Measurements from ENCODE around the gene ASXL1. TPM values are rescaled to one million over a fixed set of nuclear protein-coding genes. Genes with fewer than 3 reads are reported as not detected.
"Not testable (repeated sequence)": the region's sequence is repeated elsewhere in the genome, so short reads cannot be mapped to it uniquely, and the experiment has no call there.

Gene ASXL1
- total RNA-seq, 2 donors from 2014 or later: 39.9 to 42.5 TPM

DNA sequence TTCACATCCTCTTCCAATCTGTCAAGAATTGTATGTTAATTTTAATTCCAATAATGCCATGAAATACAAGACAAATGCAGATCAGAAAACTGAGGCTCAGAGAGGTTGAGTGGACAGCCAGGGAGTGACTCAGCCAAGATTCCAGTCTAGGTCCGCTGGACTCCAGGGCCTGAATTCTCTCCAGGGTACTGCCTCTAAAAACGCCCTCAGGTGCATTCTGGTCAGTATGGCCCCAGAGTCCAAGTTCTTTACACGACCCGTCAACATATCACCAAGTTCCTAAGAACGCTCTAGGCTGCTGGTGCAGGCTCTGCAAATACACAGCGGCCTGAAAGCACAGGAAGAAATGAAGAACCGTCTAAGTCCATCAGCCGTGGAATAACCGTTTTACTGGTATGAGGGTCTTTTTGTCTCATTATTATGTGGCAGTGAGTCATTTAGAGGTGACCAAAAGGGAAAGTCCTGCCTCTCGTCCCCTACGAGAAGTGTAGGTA is 709 bp upstream of the ASXL1 start:
- peak; percentile 40 to 43 for DNase-seq
- intact Hi-C loops (cut with DNase I, micrococcal nuclease): loop anchor here in 1 of 2 donors (10.0 kb wide), 1 partner anchor 127 kb away; no protein-coding TSS in a partner anchor
- ATAC-seq: peak; percentile 39

DNA sequence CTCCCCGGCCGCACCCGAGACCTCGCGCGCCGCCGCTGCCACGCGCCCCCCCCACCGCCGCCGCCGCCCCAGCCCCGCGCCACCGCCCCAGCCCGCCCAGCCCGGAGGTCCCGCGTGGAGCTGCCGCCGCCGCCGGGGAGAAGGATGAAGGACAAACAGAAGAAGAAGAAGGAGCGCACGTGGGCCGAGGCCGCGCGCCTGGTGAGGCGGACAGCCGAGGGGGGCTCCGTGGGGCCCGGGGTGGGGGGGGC is 426 bp downstream of the ASXL1 start:
- intact Hi-C loops (cut with DNase I, micrococcal nuclease): loop anchor here in 1 of 2 donors (10.0 kb wide), 1 partner anchor 126 kb away; no protein-coding TSS in a partner anchor
- ATAC-seq (no peak), DNase-seq (no peak)

DNA sequence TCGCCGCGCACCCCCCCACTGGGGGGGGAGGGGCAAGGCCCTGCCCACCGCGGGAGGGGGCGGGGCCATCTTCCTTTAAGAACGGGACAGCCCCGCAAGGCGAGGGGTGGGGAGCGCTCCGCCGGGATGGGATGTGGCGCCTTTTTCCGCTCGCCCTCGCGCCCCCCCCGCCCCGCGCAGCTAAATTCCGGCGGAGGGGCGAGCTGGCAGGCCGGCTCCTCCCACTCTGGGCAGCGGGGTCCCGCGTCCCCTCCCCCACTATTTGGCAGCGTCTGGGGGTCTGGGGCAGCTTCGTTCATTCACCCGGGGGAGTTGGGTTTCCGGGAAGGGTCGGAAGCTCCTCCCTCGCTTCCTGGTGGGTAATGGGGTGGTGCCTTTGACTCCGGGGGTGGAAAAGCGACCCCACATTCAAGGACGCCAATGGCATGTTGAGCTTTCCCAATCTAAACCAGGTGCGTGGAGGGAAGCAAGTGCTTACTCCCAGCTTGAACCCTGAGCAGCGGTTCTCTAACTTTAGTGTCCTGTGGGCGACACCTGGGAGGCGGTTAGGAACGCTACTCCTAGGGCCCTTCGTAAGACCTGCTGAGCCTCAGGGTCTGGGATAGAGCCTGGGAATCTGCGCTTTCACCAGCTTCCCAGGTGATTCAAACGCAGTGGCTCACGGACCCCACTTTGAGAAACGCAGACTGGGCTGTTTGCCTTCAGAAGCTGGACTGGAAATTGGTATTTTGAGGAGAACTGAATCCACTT is 927 bp downstream of the ASXL1 start:
- DNase-seq: peak; percentile 75 to 85
- peak; percentile 55 for ATAC-seq
- intact Hi-C loops (cut with DNase I, micrococcal nuclease): loop anchor here in 1 of 2 donors (10.0 kb wide), 1 partner anchor 126 kb away; no protein-coding TSS in a partner anchor

DNA sequence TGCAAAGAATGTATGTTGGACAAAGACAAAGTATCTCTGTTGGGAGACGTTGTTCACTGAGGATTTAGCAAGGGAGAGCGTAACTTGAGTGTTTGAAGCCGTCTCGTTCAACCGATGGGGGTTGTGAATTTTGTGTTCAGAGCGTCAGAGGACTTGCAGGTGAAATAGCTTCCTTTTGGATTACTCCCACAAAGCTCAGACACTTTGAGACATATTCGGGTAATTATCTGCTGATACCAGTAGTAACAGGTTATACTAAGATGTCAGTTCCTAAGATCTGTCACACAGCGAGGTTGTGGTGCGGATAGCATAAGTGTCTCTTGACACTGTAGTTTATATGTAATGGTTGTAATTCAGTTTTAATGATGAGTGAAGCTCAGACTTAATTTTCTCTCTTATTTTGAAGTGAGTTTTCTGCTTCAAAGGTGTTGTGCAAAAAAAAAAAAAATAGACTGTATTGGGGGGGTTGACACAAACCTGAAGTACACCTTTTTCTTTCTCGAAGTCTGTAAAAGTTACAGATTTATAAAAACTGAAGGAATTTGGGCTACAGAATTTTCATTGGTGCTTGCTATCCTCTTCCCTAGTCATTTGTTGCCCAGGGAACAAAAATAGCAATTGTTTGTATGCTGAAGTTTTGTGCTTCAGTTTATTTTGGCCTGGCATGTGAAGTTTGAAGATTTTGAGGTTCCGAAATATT is 1.7 kb downstream of the ASXL1 start:
- intact Hi-C loops (cut with DNase I, micrococcal nuclease): loop anchor here in 1 of 2 donors (10.0 kb wide), 2 partner anchors 85 to 125 kb away; no protein-coding TSS in a partner anchor
- no peak for ATAC-seq
- no peak for DNase-seq

DNA sequence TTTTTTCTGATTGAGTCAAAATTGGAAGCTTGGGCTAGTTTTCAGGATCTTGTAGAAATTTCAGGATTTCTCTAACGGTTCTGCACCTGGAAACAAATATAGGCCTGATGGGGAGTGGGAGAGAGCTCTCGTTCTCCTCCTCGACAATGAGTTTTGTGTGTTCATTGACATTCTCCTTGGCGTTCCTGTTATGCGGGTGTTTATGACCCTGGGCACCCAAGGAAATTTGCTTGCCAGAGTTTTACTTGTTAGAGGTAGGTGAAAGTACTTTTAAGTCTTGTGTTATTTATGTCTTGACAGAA is 2.2 kb downstream of the ASXL1 start:
- DNase-seq: no peak
- ATAC-seq: no peak
- intact Hi-C loops (cut with DNase I, micrococcal nuclease): loop anchor here in 1 of 2 donors (10.0 kb wide), 1 partner anchor 85 kb away; no protein-coding TSS in a partner anchor

DNA sequence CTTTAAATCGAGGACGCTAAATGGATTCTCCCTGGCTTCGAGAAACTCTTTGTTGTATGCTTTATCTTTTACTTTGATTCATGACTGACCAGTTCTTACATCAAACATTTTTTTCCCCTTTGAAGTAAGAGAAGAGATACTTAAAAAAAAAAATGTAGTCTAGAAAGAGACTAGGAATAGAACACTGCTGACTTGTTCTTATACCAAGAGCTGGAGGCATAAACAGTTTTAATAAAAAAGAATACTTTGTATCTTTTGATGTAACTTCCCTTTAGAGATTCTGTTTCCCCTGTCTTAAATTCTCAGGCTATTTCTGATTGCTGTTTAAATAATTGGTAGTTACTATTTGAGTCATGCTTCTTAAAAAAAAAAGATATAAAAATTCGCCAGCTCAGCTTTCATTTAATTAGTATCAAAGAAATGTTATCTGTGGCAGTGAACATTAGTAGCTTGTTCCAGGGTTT is 4.8 kb downstream of the ASXL1 start:
- no peak for ATAC-seq
- DNase-seq: no peak
- intact Hi-C loops (cut with DNase I, micrococcal nuclease): loop anchor here in 1 of 2 donors (10.0 kb wide), 1 partner anchor 82 kb away; no protein-coding TSS in a partner anchor

DNA sequence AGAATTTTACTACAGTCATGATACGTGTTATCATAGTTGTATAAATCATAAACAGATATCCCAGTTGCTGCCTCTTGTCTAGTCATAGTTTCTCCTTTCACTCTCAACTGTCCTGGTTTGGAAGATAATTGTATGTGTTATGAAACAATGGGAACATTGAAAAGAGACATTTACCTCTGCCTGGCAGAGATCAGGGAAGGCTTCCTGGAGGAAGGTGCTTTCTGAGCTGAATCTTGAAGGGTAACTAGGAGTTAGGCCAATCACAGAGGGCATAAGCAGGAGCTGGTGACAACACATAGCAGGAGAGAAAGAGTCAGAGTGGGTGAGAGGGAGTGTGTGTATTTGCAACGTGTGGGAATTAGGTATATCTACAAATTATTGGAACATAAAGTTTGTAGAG is 5.4 kb downstream of the ASXL1 start:
- intact Hi-C loops (cut with DNase I, micrococcal nuclease): loop anchor here in 1 of 2 donors (10.0 kb wide), 1 partner anchor 81 kb away; no protein-coding TSS in a partner anchor
- DNase-seq: no peak
- no peak for ATAC-seq

DNA sequence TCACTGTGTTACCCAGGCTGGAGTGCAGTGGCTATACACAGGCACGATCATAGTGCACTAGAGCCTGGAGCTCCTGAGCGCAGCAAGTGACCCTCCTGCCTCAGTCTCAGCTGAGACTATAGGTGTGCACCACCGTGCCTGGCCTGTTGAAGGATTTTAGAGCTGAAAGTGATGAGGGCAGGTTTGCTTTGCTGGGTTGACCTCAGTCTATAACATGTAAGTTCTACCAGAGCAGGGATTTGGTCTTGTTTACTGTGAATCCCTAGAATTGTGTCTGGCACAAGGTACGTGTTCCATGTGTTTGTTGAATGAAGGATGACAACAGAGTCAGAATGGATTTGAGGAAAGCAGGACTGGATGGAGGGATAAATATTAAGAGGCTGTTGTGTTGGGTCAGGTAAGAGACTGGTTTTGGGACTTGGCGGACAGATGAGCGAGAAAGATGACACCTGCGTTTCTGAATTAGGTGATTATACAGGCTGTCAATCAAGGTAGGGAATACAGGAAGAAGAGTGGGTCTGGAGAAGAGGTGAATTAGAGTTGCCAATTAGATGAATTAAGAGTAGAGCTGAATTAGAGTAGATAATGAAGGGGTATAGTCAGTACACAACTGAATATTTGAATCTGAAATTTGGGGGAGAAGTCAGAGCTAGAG is 6.5 kb downstream of the ASXL1 start:
- DNase-seq (no peak), ATAC-seq (no peak)
- intact Hi-C loops (cut with DNase I, micrococcal nuclease): loop anchor here in 1 of 2 donors (10.0 kb wide), 1 partner anchor 80 kb away; no protein-coding TSS in a partner anchor

DNA sequence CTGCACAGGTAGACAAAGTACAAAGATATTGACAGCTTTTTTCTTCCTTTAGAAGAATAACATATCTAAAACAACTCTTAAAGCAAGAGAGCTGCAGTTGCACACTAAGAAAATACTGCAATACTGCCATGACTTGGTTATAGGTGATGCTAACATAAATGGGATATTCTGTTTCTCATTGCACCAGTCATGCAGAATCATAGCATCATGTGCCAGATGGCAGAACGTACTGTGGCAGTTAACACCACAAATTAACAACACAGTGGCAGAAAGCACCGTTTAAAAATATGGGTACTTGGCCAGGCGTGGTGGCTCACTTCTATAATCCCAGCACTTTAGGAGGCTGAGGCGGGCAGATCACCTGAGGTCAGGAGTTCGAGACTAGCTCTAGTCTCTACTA is 7.4 kb downstream of the ASXL1 start:
- ATAC-seq (no peak), DNase-seq (no peak)
- intact Hi-C loops (cut with DNase I, micrococcal nuclease): loop anchor here in 1 of 2 donors (10.0 kb wide), 1 partner anchor 79 kb away; no protein-coding TSS in a partner anchor

DNA sequence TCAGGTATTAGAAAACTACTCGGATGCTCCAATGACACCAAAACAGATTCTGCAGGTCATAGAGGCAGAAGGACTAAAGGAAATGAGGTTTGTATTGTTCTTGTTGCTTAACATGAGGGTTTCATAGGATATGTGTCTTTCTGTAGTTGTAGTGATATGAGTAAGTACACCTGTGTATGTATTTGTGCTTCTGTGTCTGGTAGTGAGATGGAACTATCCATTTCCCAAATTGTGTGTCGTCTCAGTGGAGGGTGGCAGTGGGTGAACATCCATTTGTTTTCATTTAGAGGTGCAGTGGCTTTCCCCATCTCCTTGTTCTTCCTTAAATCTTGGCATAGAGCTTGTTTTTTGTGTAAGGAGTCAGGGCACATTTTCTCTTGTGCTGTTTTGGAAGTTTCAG is 8.2 kb downstream of the ASXL1 start:
- ATAC-seq: no peak
- intact Hi-C loops (cut with DNase I, micrococcal nuclease): loop anchor here in 1 of 2 donors (10.0 kb wide), 1 partner anchor 78 kb away; no protein-coding TSS in a partner anchor
- no peak for DNase-seq

DNA sequence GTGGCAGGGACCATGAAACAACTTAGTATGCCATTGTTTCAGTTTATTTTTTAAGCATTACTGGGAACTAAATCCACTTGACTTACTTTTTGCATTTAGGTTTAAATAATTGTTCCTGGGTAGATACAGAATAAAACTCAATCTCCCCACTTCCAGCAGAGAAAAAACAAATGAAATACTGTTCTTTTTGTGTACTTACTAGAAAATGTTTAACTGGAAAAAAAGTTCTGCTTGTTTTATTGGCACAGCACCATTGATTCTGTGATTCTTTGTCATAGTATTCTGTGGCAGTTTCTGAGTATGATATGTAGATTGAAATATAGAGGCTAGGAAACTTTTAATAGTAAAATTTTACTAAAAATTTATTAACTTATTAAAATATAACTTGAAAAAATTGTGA is 10.2 kb downstream of the ASXL1 start:
- peak; percentile 59 for ATAC-seq
- intact Hi-C loops (cut with DNase I, micrococcal nuclease): loop anchor here in 1 of 2 donors (10.0 kb wide), 1 partner anchor 76 kb away; no protein-coding TSS in a partner anchor
- no peak for DNase-seq

DNA sequence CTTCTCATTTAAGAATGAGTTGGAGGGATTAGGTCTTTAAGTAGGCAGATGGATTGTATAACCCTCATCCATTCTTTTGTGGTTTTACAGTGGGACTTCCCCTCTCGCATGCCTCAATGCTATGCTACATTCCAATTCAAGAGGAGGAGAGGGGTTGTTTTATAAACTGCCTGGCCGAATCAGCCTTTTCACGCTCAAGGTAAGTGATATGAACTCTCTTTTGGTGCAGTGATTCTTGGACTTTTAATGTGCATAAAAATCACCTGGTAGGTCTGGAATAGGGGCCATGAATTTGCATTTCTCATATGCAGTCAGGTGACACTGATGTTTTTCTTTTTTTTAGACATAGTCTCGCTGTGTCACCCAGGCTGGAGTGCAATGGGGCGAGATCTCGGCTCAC is 10.8 kb downstream of the ASXL1 start:
- ATAC-seq (peak; percentile 28), DNase-seq (no peak)
- intact Hi-C loops (cut with DNase I, micrococcal nuclease): loop anchor here in 1 of 2 donors (10.0 kb wide), 1 partner anchor 76 kb away; no protein-coding TSS in a partner anchor

DNA sequence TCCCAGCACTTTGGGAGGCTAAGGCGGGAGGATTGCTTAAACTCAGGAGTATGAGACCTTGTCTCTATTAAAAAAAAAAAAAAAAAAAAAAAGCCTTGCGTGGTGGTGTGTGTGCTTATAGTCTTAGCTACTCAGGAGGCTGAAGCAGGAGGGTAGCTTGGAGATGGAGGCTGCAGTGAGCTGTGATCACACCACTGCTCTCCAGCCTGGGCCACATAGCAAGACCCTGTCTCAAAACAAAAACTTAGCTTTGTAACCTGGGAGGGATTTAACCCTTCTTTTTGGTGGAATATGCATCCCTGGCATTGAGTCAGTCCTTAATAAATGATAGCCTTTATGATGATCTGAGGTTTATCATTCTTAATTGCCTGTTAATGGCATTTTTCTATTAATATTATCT is 12.8 kb downstream of the ASXL1 start:
- no peak for DNase-seq
- ATAC-seq: no peak
- intact Hi-C loops (cut with DNase I, micrococcal nuclease): no loop called here

DNA sequence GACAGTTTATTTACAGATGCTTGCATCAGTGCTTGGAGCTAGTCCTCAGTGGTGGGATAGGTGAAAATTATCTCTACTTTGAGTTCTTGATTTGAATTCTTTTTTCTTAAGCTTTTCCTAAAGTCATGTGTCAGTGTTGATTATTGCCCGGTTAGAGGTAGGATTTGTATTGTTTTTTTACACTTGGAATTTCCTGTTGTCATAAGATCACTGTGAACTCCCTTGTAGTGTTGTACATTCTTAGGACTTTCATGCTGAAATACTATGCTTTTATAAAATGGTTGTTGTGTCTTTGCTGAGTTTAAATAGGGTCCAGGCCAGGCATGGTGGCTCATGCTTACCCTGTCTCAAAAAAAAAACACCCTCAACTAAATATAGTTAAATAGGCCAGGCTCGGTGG is 20.3 kb downstream of the ASXL1 start:
- DNase-seq (no peak), ATAC-seq (no peak)
- intact Hi-C loops (cut with DNase I, micrococcal nuclease): no loop called here

DNA sequence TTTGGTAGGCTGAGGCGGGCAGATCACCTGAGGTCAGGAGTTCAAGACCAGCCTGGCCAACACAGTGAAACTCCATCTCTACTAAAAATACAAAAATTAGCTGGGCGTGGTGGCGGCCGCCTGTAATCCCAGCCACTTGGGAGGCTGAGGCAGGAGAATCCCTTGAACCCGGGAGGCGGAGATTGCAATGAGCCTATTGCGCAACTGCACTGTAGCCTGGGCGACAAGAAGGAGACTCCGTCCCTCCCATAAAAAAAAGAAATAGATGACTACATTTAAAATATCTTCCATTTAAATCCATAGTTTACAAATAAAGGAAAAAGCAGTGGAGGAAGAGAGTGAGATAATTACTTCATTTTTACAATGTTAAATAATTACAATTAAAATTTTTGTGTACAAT is 21.9 kb downstream of the ASXL1 start:
- ATAC-seq; intact Hi-C loops (cut with DNase I, micrococcal nuclease); DNase-seq: not testable (repeated sequence)

DNA sequence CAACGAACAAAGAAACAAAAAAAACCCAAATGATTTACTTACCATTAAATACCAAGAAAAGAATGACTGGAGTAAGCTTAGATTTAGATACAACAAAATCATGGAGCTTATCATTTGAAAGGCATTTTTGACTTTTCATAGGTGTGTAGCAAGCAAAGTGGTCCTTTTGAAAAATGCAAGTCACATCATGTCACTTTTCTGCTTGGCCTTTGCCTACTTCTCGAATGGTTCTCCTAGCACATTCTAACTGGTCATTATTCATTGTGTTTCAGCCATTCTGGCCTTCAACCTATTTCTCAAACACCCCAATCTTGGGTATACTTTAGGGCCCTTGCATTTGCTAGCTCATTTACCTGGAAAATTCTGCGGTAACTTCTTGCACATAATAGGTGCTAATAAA is 22.6 kb downstream of the ASXL1 start:
- intact Hi-C loops (cut with DNase I, micrococcal nuclease): no loop called here
- ATAC-seq: no peak
- DNase-seq: no peak

DNA sequence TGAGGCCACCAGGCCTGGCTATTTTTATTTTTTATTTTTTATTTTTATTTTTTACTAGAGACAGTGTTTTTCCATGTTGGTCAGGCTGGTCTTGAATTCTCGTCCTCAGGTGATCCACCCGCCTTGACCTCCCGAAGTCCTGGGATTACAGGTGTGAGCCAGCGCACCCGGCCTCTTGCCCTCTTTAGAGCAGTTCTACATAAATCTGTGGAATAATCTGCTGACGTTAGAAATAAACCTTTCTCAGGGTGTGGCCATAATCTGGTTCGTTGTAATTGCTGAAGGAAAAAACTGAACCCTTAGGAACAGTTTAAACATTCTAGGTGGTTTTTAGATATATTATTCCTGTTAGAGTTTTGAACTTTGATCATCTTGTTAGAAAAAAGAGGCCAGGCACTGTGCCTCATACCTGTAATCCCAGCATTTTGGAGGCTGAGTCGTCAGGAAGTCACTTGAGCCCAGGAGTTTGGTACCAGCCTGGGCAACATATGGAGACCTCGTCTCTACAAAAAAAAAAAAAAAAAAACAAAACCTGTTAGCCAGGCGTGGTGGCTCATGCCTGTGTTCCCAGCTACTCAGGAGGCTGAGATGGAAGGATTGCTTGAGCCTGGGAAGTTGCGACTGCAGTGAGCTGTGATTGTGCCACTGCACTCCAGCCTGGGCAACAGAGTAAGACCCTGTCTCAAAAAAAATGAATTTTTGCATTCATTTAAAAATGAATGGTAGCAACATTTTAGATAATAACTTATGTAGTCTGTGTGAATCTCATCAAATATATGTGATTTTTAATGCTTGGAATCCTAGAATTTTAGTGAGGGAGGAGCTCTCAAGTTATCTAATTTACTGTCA is 24.2 kb downstream of the ASXL1 start:
- ATAC-seq (peak; percentile 86), DNase-seq (peak in 1 of 2 donors; percentile 50)
- intact Hi-C loops (cut with DNase I, micrococcal nuclease): no loop called here

DNA sequence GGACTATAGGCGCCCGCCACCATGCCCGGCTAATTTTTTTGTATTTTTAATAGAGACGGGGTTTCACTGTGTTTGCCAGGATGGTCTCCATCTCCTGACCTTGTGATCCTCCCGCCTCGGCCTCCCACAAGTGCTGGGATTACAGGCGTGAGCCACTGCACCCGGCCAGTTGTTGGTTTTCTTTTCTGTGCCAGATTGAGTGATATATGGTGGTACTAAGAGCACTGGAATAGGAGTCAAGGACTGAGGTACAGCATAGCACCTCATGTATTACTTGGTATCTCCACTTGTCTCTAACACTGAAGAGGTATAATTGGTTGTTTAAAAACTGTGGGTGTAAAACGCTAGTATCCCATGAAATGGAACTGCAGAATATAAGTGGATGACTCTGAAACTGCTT is 25.3 kb downstream of the ASXL1 start:
- DNase-seq; intact Hi-C loops (cut with DNase I, micrococcal nuclease): not testable (repeated sequence)

More for the DNA sequence above, 25.3 kb downstream of the ASXL1 start:
- not testable (repeated sequence) for ATAC-seq
